K562 (cell line): ENCODE results near the gene STEAP2. TPM values are rescaled to one million over a fixed set of nuclear protein-coding genes. Genes with fewer than 3 reads are reported as not detected.
A peak's percentile ranks its signal among the peaks of the same experiment; 100 is the strongest.

Source experiments
- ATAC-seq: fragments of 200-7000 bp; cut with Tn5 transposase; 3 replicates; pipeline ENCODE4 v1.9.1; 2020; ENCODE audit warnings: moderate library complexity
- BruUV-seq: library from RNA; stranded (reverse); fragments of 400-500 nt; replicated peaks from 2 replicates; lab custom pipeline; 2021; lab: Mats Ljungman, UMichigan
- CTCF ChIA-PET: fragments of 300-600 bp; formaldehyde crosslinking; extraction: SDS; loops from one replicate; lab custom pipeline; 2021; ENCODE audit warnings: low intra/inter-chr PET ratio; lab: Yijun Ruan, JAX
- POLR2A ChIA-PET: fragments of 300-600, 350-650 bp; sonication (Branson Sonifier 250); formaldehyde crosslinking; extraction: SDS; loops from one replicate; lab custom pipeline; 2021; ENCODE audit warnings: antibody characterized with exemption, inconsistent platforms; lab: Yijun Ruan, JAX
- DNase-seq, 4 experiments: peaks; one replicate each; pipeline versions ENCODE4 v3.0.0 to v3.0.0-alpha.2; 2011 to 2018; ENCODE audit warnings: low spot score in 3 of 4, mixed read lengths in 3 of 4; ENCODE audit errors: extremely low read depth in 1 of 4
- FAIRE-seq: peaks from 2 replicates; lab custom pipeline; 2011; peaks lifted over from hg19 to GRCh38; lab: Jason Lieb, UNC
- H2AFZ ChIP-seq: 2 replicates; pipeline ENCODE4 v1.6.0; 2011; ENCODE audit warnings: low read depth, low read length, control low read depth, inconsistent platforms
- H3K27ac ChIP-seq: fragments of 200-600 bp; 3 replicates; pipeline ENCODE4 v1.8.0; 2011; ENCODE audit warnings: low read depth, mild to moderate bottlenecking, control low read depth, inconsistent platforms, low read length, moderate library complexity, mixed read lengths; ENCODE audit errors: extremely low read depth
- H3K27me3 ChIP-seq, 2 experiments: fragments of 300-600 bp in 1 of 2; 2 replicates in 1 of 2; 3 replicates in 1 of 2; pipeline versions ENCODE4 v1.6.0 to v1.8.0; 2011; ENCODE audit warnings: inconsistent platforms in 2 of 2, low read length in 2 of 2, mild to moderate bottlenecking in 1 of 2, mixed read lengths in 1 of 2, moderate library complexity in 1 of 2; ENCODE audit not compliant: control insufficient read depth in 2 of 2, insufficient read depth in 2 of 2
- H3K36me3 ChIP-seq: fragments of 300-600 bp; 3 replicates; pipeline ENCODE4 v1.8.0; 2011; ENCODE audit warnings: mild to moderate bottlenecking, low read length, inconsistent platforms; ENCODE audit not compliant: control insufficient read depth, insufficient read depth
- H3K4me1 ChIP-seq, 2 experiments: fragments of 200-600 bp in 1 of 2; replicated peaks in 1 of 2; 2 replicates in 1 of 2; 3 replicates in 1 of 2; pipeline versions ENCODE4 v1.5.1 to v1.8.0; 2011; ENCODE audit warnings: inconsistent platforms in 2 of 2, low read length in 2 of 2, mild to moderate bottlenecking in 1 of 2, mixed read lengths in 1 of 2, moderate library complexity in 1 of 2; ENCODE audit not compliant: control insufficient read depth in 2 of 2, insufficient read depth in 2 of 2
- H3K4me2 ChIP-seq: 2 replicates; pipeline ENCODE4 v1.6.1; 2011; ENCODE audit warnings: low read length, control low read depth, inconsistent platforms, mixed read lengths; ENCODE audit not compliant: insufficient read depth
- H3K4me3 ChIP-seq: fragments of 200-600 bp; sonication (generic), shearing (Covaris generic); 2 replicates; pipeline ENCODE4 v1.5.1; 2016; ENCODE audit warnings: control low read depth, inconsistent platforms
- H3K79me2 ChIP-seq: fragments of 200-600 bp; 3 replicates; pipeline ENCODE4 v1.8.0; 2011; ENCODE audit warnings: low read length, inconsistent platforms; ENCODE audit not compliant: control insufficient read depth, insufficient read depth
- H3K9ac ChIP-seq, 2 experiments: 2 replicates each; pipeline versions ENCODE4 v1.6.0 to v1.6.1; 2011; ENCODE audit warnings: low read depth in 2 of 2, low read length in 2 of 2, control low read depth in 1 of 2, inconsistent platforms in 1 of 2, mild to moderate bottlenecking in 1 of 2, mixed read lengths in 1 of 2; ENCODE audit not compliant: insufficient read depth in 1 of 2
- H3K9me1 ChIP-seq: one replicate; pipeline ENCODE4 v1.6.0; 2011; ENCODE audit warnings: inconsistent platforms, mild to moderate bottlenecking, low read length, moderate library complexity; ENCODE audit not compliant: control insufficient read depth, insufficient read depth
- H3K9me3 ChIP-seq: replicated peaks from 2 replicates; pipeline ENCODE4 v1.5.1; 2011; ENCODE audit warnings: low read depth, low read length, inconsistent platforms; ENCODE audit not compliant: control insufficient read depth, insufficient read depth
- H4K20me1 ChIP-seq: replicated peaks from 2 replicates; pipeline ENCODE4 v1.6.1; 2011; ENCODE audit warnings: low read length, inconsistent platforms, mixed read lengths; ENCODE audit not compliant: control insufficient read depth, insufficient read depth
- C11orf30 ChIP-seq: fragments of 450-650 bp; IDR thresholded peaks from 2 replicates; pipeline ENCODE4 v1.6.1; 2016; ENCODE audit warnings: low read depth, mild to moderate bottlenecking
- IFI16 ChIP-seq: fragments of 250-450 bp; sonication (Bioruptor Pico); IDR thresholded peaks from 2 replicates; pipeline ENCODE4 v2.1.2; 2022; ENCODE audit warnings: mild to moderate bottlenecking, inconsistent platforms
- MAFF ChIP-seq: IDR thresholded peaks from 2 replicates; pipeline ENCODE4 v1.6.1; 2012; ENCODE audit warnings: low read length, improper control_type of control experiment
- MAFG ChIP-seq: fragments of 450-650 bp; conservative IDR thresholded peaks from 2 replicates; pipeline ENCODE4 v1.6.1; 2016; ENCODE audit warnings: missing genetic modification characterization, missing compliant biosample characterization
- MAFK ChIP-seq: IDR thresholded peaks from 2 replicates; pipeline ENCODE4 v1.6.1; 2011; ENCODE audit warnings: low read length, improper control_type of control experiment
- RBM39 ChIP-seq: fragments of 200-400 bp; formaldehyde crosslinking; optimal IDR thresholded peaks from 2 replicates; pipeline ENCODE3; 2018; ENCODE audit warnings: low read depth, low read length
- ZNF316 ChIP-seq: fragments of 450-650 bp; IDR thresholded peaks from 2 replicates; pipeline ENCODE4 v1.6.1; 2016
- WGBS: fragments of 100-300 bp; shearing (Covaris generic); methylation state at CpG from one replicate; pipeline ENCODE4 v1.1.6; 2016; ENCODE audit warnings: low coverage, mixed read lengths; ENCODE audit not compliant: insufficient coverage; ENCODE audit errors: missing lambda C conversion rate; 5-methylcytosine and 5-hydroxymethylcytosine counted together
- in situ Hi-C: fragments of 300-500 bp; cut with MboI; formaldehyde crosslinking; loops from 4 replicates; pipeline ENCODE4 v1.15.0; 2018; ENCODE audit warnings: inconsistent platforms, mixed read lengths
- intact Hi-C: fragments of 100-400 bp; cut with micrococcal nuclease; formaldehyde crosslinking; loops from 2 replicates; pipeline ENCODE4 v1.14.2; 2022
- polyA plus RNA-seq, 8 experiments: library from polyadenylated mRNA; depleted of rRNA in 4 of 8; stranded (reverse) in 5 of 8; unstranded in 3 of 8; fragments of >200 nt; fragmentation: Nextera tagmentation in 2 of 8; fragmentation: Illumina TruSeq in 1 of 8; extraction: Ambion mirVana in 2 of 8; extraction: Trizol in 1 of 8; gene quantifications; 2 replicates each; pipeline versions ENCODE4 v1.2.1 to v1.2.3, GENCODE V29; 2011 to 2014; ENCODE audit warnings: inconsistent platforms in 1 of 8, missing spikeins in 1 of 8
- total RNA-seq, 7 experiments: library from RNA; depleted of rRNA in 6 of 7; stranded (reverse); fragments of >200 nt in 6 of 7; fragmentation: Illumina TruSeq in 2 of 7; extraction: Trizol in 2 of 7; gene quantifications; 2 replicates each; pipeline versions ENCODE4 v1.2.1 to v1.2.3, GENCODE V29; 2011 to 2021; ENCODE audit warnings: low replicate concordance in 1 of 7
- TF ChIP-seq, protein P1 (sequence below), 2 experiments: IDR thresholded peaks in 1 of 2; conservative IDR thresholded peaks in 1 of 2; 2 replicates each; pipeline ENCODE4 v1.6.1; 2016; ENCODE audit warnings: low read depth in 2 of 2, mild to moderate bottlenecking in 1 of 2, missing compliant biosample characterization in 1 of 2, missing genetic modification characterization in 1 of 2, moderate library complexity in 1 of 2

STEAP2 gene
- total and polyA plus RNA-seq, 9 of the 15 experiments (the other 6 are each of a cell fraction or from before 2014, with no cell fraction given) = 0.02 to 0.03 TPM; not detected in 7

DNA sequence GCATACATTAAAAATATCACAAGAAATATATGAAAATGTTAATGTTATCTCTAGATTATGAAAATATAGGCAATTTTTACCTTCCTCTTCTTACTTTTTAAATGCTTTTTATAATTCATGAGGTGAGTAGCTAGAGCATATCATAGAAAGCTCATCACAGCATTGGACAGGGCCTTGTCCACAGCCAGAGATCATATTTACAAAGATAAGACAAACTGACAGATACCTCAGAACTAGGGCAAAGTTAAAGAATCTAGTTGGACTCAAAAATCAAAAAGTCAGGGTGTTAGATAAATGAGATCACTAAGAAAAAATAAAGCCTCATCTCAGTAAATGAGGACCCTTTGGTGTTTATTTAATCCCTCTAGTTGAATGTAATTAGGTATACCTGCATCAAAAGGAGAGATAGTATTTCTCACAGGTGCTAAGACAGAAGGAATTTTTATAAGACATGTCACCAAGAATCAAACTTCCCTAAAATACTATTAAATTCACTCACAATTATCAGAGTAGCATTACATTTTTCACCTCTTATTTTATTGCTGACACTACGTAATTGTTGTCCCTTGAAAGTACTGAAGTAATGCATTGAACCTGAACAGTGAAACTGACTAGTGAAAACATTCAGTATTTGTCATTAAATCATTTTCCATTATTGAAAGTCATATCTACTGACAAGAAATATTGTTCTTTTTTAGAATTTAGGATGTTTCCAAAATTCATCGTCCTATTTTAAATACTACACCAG, 59.1 kb downstream of the STEAP2 start:
- H3K36me3 ChIP-seq = no peaks in the 10 kb centered on the region
- H2AFZ ChIP-seq = no peak overlapping the region
- H3K27ac ChIP-seq = no peak overlapping the region
- H3K9me1 ChIP-seq = no peaks in the 10 kb centered on the region
- no peak overlapping the region for H3K9ac ChIP-seq
- CTCF ChIA-PET = no interaction called here
- WGBS = 17% methylated on average over 2 of the region's 2 CpGs
- no peaks in the 10 kb centered on the region for H3K79me2 ChIP-seq
- H3K4me1 ChIP-seq = no peaks in the 10 kb centered on the region
- no peak for DNase-seq
- H4K20me1 ChIP-seq = no peaks in the 10 kb centered on the region
- no TSS peak for BruUV-seq
- H3K9me3 ChIP-seq = no peaks in the 10 kb centered on the region
- intact Hi-C loops = no loop called here
- ATAC-seq = no peak
- H3K4me3 ChIP-seq = no peak overlapping the region
- TF ChIP-seq RBM39 (no peak), MAFF (peak; percentile 76), ZNF316 (peak; percentile 86), MAFK (peak; percentile 62), C11orf30 (peak; percentile 66), MAFG (peak; percentile 71), IFI16 (no peak)
- TF ChIP-seq, protein P1, sequence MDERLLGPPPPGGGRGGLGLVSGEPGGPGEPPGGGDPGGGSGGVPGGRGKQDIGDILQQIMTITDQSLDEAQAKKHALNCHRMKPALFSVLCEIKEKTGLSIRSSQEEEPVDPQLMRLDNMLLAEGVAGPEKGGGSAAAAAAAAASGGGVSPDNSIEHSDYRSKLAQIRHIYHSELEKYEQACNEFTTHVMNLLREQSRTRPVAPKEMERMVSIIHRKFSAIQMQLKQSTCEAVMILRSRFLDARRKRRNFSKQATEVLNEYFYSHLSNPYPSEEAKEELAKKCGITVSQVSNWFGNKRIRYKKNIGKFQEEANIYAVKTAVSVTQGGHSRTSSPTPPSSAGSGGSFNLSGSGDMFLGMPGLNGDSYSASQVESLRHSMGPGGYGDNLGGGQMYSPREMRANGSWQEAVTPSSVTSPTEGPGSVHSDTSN (CRISPR knock-in tag; IDR thresholded peaks at IDR 0.05; ENCODE audit: low read depth) = no peak
- TF ChIP-seq, protein P1 (tag; conservative IDR thresholded peaks at IDR 0.05; ENCODE audit: low read depth) = no peak
- TF ChIP-seq, all 486 proteins: peak for 5
- FAIRE-seq = no peak
- POLR2A ChIA-PET = no interaction called here
- no peaks in the 10 kb centered on the region for H3K27me3 ChIP-seq
- in situ Hi-C loops = no loop called here
- H3K4me2 ChIP-seq = no peak overlapping the region
